SK-N-SH (cell line): ENCODE data around the gene SEC61A1. TPM values are rescaled to one million over a fixed set of nuclear protein-coding genes. Genes with fewer than 3 reads are reported as not detected.

Experiments
- CTCF ChIA-PET: fragments of 300-600, 350-600 bp; formaldehyde crosslinking; extraction: SDS; loops from one replicate; lab custom pipeline; 2021; lab: Yijun Ruan, JAX
- POLR2A ChIA-PET: fragments of 350-600 bp; sonication (Branson Sonifier 250); formaldehyde crosslinking; extraction: SDS; loops from one replicate; lab custom pipeline; 2020; ENCODE audit warnings: antibody characterized with exemption, inconsistent platforms; lab: Yijun Ruan, JAX
- DNase-seq: peaks from one replicate; pipeline ENCODE4 v3.0.0; 2012
- H2AFZ ChIP-seq: fragments of 200-600 bp; sonication (generic); 2 replicates; pipeline ENCODE4 v1.8.1; 2016; ENCODE audit warnings: antibody characterized with exemption, mild to moderate bottlenecking, low read depth
- H3F3A ChIP-seq: fragments of 200-600 bp; sonication (generic); replicated peaks from 2 replicates; pipeline ENCODE3; 2016; ENCODE audit warnings: antibody characterized with exemption, mild to moderate bottlenecking; ENCODE audit not compliant: insufficient read depth
- H3K27ac ChIP-seq, 2 experiments: fragments of 200-500 bp in 1 of 2; fragments of 200-600 bp in 1 of 2; sonication (Bioruptor generic) in 1 of 2; sonication (generic), shearing (Covaris generic) in 1 of 2; 2 replicates each; pipeline versions ENCODE4 v1.5.1 to v1.6.1; 2014 to 2016; ENCODE audit warnings: low read depth in 2 of 2, inconsistent platforms in 1 of 2, low read length in 1 of 2, mild to moderate bottlenecking in 1 of 2, mixed read lengths in 1 of 2
- H3K27me3 ChIP-seq: fragments of 200-600 bp; sonication (generic), shearing (Covaris generic); 2 replicates; pipeline ENCODE4 v1.6.1; 2016; ENCODE audit warnings: mixed run types; ENCODE audit not compliant: insufficient read depth
- H3K36me3 ChIP-seq, 2 experiments: fragments of 200-500 bp in 1 of 2; fragments of 200-600 bp in 1 of 2; sonication (Bioruptor generic) in 1 of 2; sonication (generic) in 1 of 2; replicated peaks in 1 of 2; 2 replicates each; pipeline versions ENCODE3 to v1.5.1; 2014 to 2016; ENCODE audit warnings: low read length in 1 of 2, mild to moderate bottlenecking in 1 of 2; ENCODE audit not compliant: insufficient read depth in 2 of 2, control insufficient read depth in 1 of 2
- H3K4me1 ChIP-seq, 2 experiments: fragments of 200-500 bp in 1 of 2; fragments of 200-600 bp in 1 of 2; sonication (Bioruptor generic) in 1 of 2; sonication (generic), shearing (Covaris generic) in 1 of 2; 2 replicates each; pipeline versions ENCODE4 v1.5.1 to v1.6.1; 2014 to 2016; ENCODE audit warnings: low read depth in 1 of 2, low read length in 1 of 2, mixed run types in 1 of 2; ENCODE audit not compliant: insufficient read depth in 2 of 2, control insufficient read depth in 1 of 2
- H3K4me2 ChIP-seq: fragments of 200-600 bp; sonication (generic), shearing (Covaris generic); 2 replicates; pipeline ENCODE4 v1.6.1; 2017; ENCODE audit warnings: mixed run types
- H3K4me3 ChIP-seq, 2 experiments: fragments of 200-500 bp in 1 of 2; fragments of 200-600 bp in 1 of 2; sonication (Bioruptor generic) in 1 of 2; sonication (generic), shearing (Covaris generic) in 1 of 2; 2 replicates each; pipeline versions ENCODE4 v1.5.1 to v1.8.1; 2014 to 2016; ENCODE audit warnings: low read depth in 2 of 2, inconsistent platforms in 1 of 2, low read length in 1 of 2, mild to moderate bottlenecking in 1 of 2, mixed read lengths in 1 of 2, moderate library complexity in 1 of 2
- H3K79me2 ChIP-seq: fragments of 200-600 bp; sonication (generic); 2 replicates; pipeline ENCODE4 v1.8.1; 2017; ENCODE audit warnings: mild to moderate bottlenecking; ENCODE audit not compliant: insufficient read depth
- H3K9ac ChIP-seq: fragments of 200-600 bp; sonication (generic); 2 replicates; pipeline ENCODE4 v1.6.1; 2017; ENCODE audit warnings: mixed run types
- H3K9me2 ChIP-seq: fragments of 200-600 bp; sonication (generic); 2 replicates; pipeline ENCODE4 v1.6.1; 2017; ENCODE audit warnings: mixed run types
- H3K9me3 ChIP-seq: fragments of 200-600 bp; sonication (generic); 2 replicates; pipeline ENCODE4 v1.6.1; 2017; ENCODE audit warnings: mixed run types, mild to moderate bottlenecking, moderate library complexity
- H4K20me1 ChIP-seq: fragments of 200-600 bp; sonication (generic); 2 replicates; pipeline ENCODE4 v1.6.1; 2017; ENCODE audit warnings: mild to moderate bottlenecking, mixed run types; ENCODE audit not compliant: insufficient read depth
- CTCF ChIP-seq: fragments of 200-600 bp; sonication (generic); IDR thresholded peaks from 2 replicates; pipeline ENCODE4 v1.6.1; 2017; ENCODE audit warnings: antibody characterized with exemption, mild to moderate bottlenecking, moderate library complexity
- ELF1 ChIP-seq: IDR thresholded peaks from 2 replicates; pipeline ENCODE4 v1.4.0; 2012
- FOXJ3 ChIP-seq: sonication (generic); formaldehyde crosslinking; IDR thresholded peaks from 2 replicates; pipeline ENCODE4 v1.5.1; 2020; ENCODE audit warnings: mild to moderate bottlenecking, missing genetic modification reagents
- MEF2A ChIP-seq: IDR thresholded peaks from 2 replicates; pipeline ENCODE4 v1.4.0; 2012; ENCODE audit warnings: low read depth, borderline replicate concordance
- NFIC ChIP-seq: IDR thresholded peaks from 2 replicates; pipeline ENCODE4 v1.4.0; 2012; ENCODE audit warnings: borderline replicate concordance
- NRF1 ChIP-seq: IDR thresholded peaks from 2 replicates; pipeline ENCODE4 v1.6.1; 2012; ENCODE audit warnings: low read depth, mild to moderate bottlenecking, low read length
- POLR2AphosphoS5 ChIP-seq: IDR thresholded peaks from 2 replicates; pipeline ENCODE4 v1.6.1; 2012; ENCODE audit warnings: low read depth, low read length
- RCOR1 ChIP-seq: fragments of 150-350 bp; IDR thresholded peaks from 2 replicates; pipeline ENCODE4 v1.6.1; 2017; ENCODE audit warnings: antibody characterized with exemption, low read length
- RXRA ChIP-seq: IDR thresholded peaks from 2 replicates; pipeline ENCODE4 v1.4.0; 2012; ENCODE audit warnings: low read depth, mild to moderate bottlenecking, borderline replicate concordance
- SIN3A ChIP-seq: IDR thresholded peaks from 2 replicates; pipeline ENCODE4 v1.6.1; 2012; ENCODE audit warnings: low read depth, mild to moderate bottlenecking, low read length, moderate library complexity, borderline replicate concordance
- TCF12 ChIP-seq: IDR thresholded peaks from 2 replicates; pipeline ENCODE4 v1.4.0; 2012
- WGBS: methylation state at CpG from one replicate; pipeline ENCODE4 v1.1.6; 2017; ENCODE audit warnings: low lambda C conversion rate; 5-methylcytosine and 5-hydroxymethylcytosine counted together
- polyA plus RNA-seq, 3 experiments: library from polyadenylated mRNA; depleted of rRNA; stranded (reverse); fragments of >200 nt; gene quantifications; 2 replicates each; pipeline ENCODE4 v1.2.3, GENCODE V29; 2012
- TF ChIP-seq, protein P1 (sequence below): fragments of 150-350 bp; IDR thresholded peaks from 2 replicates; pipeline ENCODE4 v1.6.1; 2016; ENCODE audit warnings: mild to moderate bottlenecking, low read depth, low read length
- TF ChIP-seq, protein P2 (sequence below): IDR thresholded peaks from 2 replicates; pipeline ENCODE4 v1.4.0; 2012; ENCODE audit warnings: low read depth, borderline replicate concordance
- TF ChIP-seq, protein P3 (sequence below): IDR thresholded peaks from 2 replicates; pipeline ENCODE4 v1.4.0; 2012; ENCODE audit warnings: low read depth

The SEC61A1 gene
- polyA plus RNA-seq, 1 of the 3 experiments (the other 2 are of a cell fraction), result 153 TPM

- 69% methylated on average over 16 of the region's 30 CpGs for WGBS
- Histone ChIP-seq H3K27ac (no peak overlapping the region), H3K9me3 (no peaks in the 10 kb centered on the region), H2AFZ (no peak overlapping the region), H3K9me2 (no peaks in the 10 kb centered on the region), H3F3A (no peaks in the 10 kb centered on the region), H3K4me1 (peaks cover 0 to 7% of the 10 kb centered on the region in 2 experiments; a peak in 1 of 4 replicates), H3K9ac (no peak overlapping the region), H4K20me1 (no peaks in the 10 kb centered on the region), H3K27me3 (no peaks in the 10 kb centered on the region), H3K4me3 (no peak overlapping the region), H3K4me2 (no peak overlapping the region), H3K79me2 (no peaks in the 10 kb centered on the region), H3K36me3 (no peaks in the 10 kb centered on the region)
- CTCF ChIA-PET, result interaction anchor here (0.7 kb wide), 1 partner anchor 35 kb away, joined by 3 read pairs; no protein-coding TSS in a partner anchor
- TF ChIP-seq, protein P1, sequence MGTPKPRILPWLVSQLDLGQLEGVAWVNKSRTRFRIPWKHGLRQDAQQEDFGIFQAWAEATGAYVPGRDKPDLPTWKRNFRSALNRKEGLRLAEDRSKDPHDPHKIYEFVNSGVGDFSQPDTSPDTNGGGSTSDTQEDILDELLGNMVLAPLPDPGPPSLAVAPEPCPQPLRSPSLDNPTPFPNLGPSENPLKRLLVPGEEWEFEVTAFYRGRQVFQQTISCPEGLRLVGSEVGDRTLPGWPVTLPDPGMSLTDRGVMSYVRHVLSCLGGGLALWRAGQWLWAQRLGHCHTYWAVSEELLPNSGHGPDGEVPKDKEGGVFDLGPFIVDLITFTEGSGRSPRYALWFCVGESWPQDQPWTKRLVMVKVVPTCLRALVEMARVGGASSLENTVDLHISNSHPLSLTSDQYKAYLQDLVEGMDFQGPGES, result no peak
- TF ChIP-seq NRF1, result no peak
- TF ChIP-seq FOXJ3 (CRISPR knock-in tag), result no peak
- TF ChIP-seq SIN3A, result no peak
- TF ChIP-seq, protein P2, sequence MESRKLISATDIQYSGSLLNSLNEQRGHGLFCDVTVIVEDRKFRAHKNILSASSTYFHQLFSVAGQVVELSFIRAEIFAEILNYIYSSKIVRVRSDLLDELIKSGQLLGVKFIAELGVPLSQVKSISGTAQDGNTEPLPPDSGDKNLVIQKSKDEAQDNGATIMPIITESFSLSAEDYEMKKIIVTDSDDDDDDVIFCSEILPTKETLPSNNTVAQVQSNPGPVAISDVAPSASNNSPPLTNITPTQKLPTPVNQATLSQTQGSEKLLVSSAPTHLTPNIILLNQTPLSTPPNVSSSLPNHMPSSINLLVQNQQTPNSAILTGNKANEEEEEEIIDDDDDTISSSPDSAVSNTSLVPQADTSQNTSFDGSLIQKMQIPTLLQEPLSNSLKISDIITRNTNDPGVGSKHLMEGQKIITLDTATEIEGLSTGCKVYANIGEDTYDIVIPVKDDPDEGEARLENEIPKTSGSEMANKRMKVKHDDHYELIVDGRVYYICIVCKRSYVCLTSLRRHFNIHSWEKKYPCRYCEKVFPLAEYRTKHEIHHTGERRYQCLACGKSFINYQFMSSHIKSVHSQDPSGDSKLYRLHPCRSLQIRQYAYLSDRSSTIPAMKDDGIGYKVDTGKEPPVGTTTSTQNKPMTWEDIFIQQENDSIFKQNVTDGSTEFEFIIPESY, result no peak
- TF ChIP-seq MEF2A, result no peak
- TF ChIP-seq POLR2AphosphoS5, result no peak
- TF ChIP-seq CTCF, result no peak
- TF ChIP-seq NFIC, result no peak
- no peak for TF ChIP-seq RCOR1
- TF ChIP-seq ELF1, result no peak
- no peak for TF ChIP-seq TCF12
- TF ChIP-seq RXRA, result no peak
- TF ChIP-seq, protein P3, sequence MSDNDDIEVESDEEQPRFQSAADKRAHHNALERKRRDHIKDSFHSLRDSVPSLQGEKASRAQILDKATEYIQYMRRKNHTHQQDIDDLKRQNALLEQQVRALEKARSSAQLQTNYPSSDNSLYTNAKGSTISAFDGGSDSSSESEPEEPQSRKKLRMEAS, result no peak
- POLR2A ChIA-PET, result interaction anchor here (0.6 kb wide), 1 partner anchor 872 kb away, joined by 3 read pairs; no protein-coding TSS in a partner anchor
- peak; percentile 49 for DNase-seq
Observed at GRCh38 chr3:128006061-128007032, 45.9 kb upstream of the SEC61A1 start.
